Loucy (cell line): ENCODE data around the gene INPP4B.

Source experiments
- H2AFZ ChIP-seq: fragments of 200-600 bp; sonication (generic); 2 replicates; pipeline ENCODE4 v1.6.0; 2016; ENCODE audit warnings: antibody characterized with exemption, mild to moderate bottlenecking, low read length, moderate library complexity
- H3F3A ChIP-seq: fragments of 200-600 bp; 2 replicates; pipeline ENCODE4 v1.6.0; 2016; ENCODE audit warnings: antibody characterized with exemption, low read depth, mild to moderate bottlenecking
- H3K27me3 ChIP-seq: fragments of 200-600 bp; sonication (generic); 2 replicates; pipeline ENCODE4 v1.6.1; 2014; ENCODE audit warnings: low read length, mild to moderate bottlenecking; ENCODE audit not compliant: insufficient read depth, poor library complexity, severe bottlenecking
- H3K36me3 ChIP-seq: fragments of 200-600 bp; sonication (generic); 2 replicates; pipeline ENCODE4 v1.6.1; 2016; ENCODE audit warnings: low read length; ENCODE audit not compliant: insufficient read depth
- H3K4me1 ChIP-seq: fragments of 200-600 bp; sonication (generic); 2 replicates; pipeline ENCODE4 v1.5.1; 2014; ENCODE audit warnings: low read length, mild to moderate bottlenecking; ENCODE audit not compliant: insufficient read depth, poor library complexity, severe bottlenecking
- H3K4me2 ChIP-seq: fragments of 200-600 bp; sonication (generic); 2 replicates; pipeline ENCODE4 v1.6.0; 2014; ENCODE audit warnings: antibody characterized with exemption, low read length, low read depth, mild to moderate bottlenecking; ENCODE audit not compliant: poor library complexity, severe bottlenecking
- H3K4me3 ChIP-seq: fragments of 200-600 bp; sonication (generic); 2 replicates; pipeline ENCODE4 v1.5.1; 2014; ENCODE audit warnings: low read length, mild to moderate bottlenecking, mixed read lengths; ENCODE audit not compliant: poor library complexity, severe bottlenecking
- H3K79me2 ChIP-seq: fragments of 200-600 bp; sonication (generic); 2 replicates; pipeline ENCODE4 v1.6.1; 2014; ENCODE audit warnings: low read length; ENCODE audit not compliant: insufficient read depth
- H3K9ac ChIP-seq: fragments of 200-600 bp; sonication (generic); 2 replicates; pipeline ENCODE4 v1.6.0; 2014; ENCODE audit warnings: mild to moderate bottlenecking, low read depth, low read length, moderate library complexity; ENCODE audit not compliant: poor library complexity, severe bottlenecking
- H3K9me2 ChIP-seq: fragments of 200-600 bp; sonication (generic); replicated peaks from 2 replicates; pipeline ENCODE4 v1.6.1; 2016; ENCODE audit warnings: low read depth, low read length, mixed read lengths
- H3K9me3 ChIP-seq: fragments of 200-600 bp; sonication (generic); 2 replicates; pipeline ENCODE4 v1.6.1; 2014; ENCODE audit warnings: mild to moderate bottlenecking, antibody characterized with exemption, low read length, low read depth; ENCODE audit not compliant: insufficient read depth
- H4K20me1 ChIP-seq: fragments of 200-600 bp; sonication (generic); 2 replicates; pipeline ENCODE4 v1.6.0; 2014; ENCODE audit warnings: antibody characterized with exemption, low read length, mild to moderate bottlenecking; ENCODE audit not compliant: insufficient read depth, poor library complexity, severe bottlenecking
- EZH2phosphoT487 ChIP-seq: fragments of 200-600 bp; IDR thresholded peaks from 2 replicates; pipeline ENCODE4 v1.6.1; 2018; ENCODE audit warnings: antibody characterized with exemption, mild to moderate bottlenecking, moderate library complexity, borderline replicate concordance
- TF ChIP-seq, protein P1 (sequence below): fragments of 200-600 bp; sonication (generic); conservative IDR thresholded peaks from 2 replicates; pipeline ENCODE4 v1.5.1; 2014; ENCODE audit warnings: mild to moderate bottlenecking, antibody characterized with exemption, low read length

Gene INPP4B

GRCh38 chr4:142083264-142083663 is 762.8 kb downstream of the INPP4B start:
- Histone ChIP-seq H3K27me3 (no peaks in the 10 kb centered on the region), H2AFZ (no peak overlapping the region), H4K20me1 (no peaks in the 10 kb centered on the region), H3K4me3 (no peak overlapping the region), H3K9me3 (no peaks in the 10 kb centered on the region), H3K4me1 (no peaks in the 10 kb centered on the region), H3K36me3 (peaks cover 15% of the 10 kb centered on the region; the same call in 1 of the 2 replicates), H3K9ac (no peak overlapping the region), H3K79me2 (no peaks in the 10 kb centered on the region), H3K4me2 (no peak overlapping the region), H3K9me2 (no peaks in the 10 kb centered on the region), H3F3A (no peaks in the 10 kb centered on the region)
- TF ChIP-seq, protein P1, sequence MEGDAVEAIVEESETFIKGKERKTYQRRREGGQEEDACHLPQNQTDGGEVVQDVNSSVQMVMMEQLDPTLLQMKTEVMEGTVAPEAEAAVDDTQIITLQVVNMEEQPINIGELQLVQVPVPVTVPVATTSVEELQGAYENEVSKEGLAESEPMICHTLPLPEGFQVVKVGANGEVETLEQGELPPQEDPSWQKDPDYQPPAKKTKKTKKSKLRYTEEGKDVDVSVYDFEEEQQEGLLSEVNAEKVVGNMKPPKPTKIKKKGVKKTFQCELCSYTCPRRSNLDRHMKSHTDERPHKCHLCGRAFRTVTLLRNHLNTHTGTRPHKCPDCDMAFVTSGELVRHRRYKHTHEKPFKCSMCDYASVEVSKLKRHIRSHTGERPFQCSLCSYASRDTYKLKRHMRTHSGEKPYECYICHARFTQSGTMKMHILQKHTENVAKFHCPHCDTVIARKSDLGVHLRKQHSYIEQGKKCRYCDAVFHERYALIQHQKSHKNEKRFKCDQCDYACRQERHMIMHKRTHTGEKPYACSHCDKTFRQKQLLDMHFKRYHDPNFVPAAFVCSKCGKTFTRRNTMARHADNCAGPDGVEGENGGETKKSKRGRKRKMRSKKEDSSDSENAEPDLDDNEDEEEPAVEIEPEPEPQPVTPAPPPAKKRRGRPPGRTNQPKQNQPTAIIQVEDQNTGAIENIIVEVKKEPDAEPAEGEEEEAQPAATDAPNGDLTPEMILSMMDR = no peak
- TF ChIP-seq EZH2phosphoT487 = no peak

- H2AFZ ChIP-seq = no peak overlapping the region
- H4K20me1 ChIP-seq = no peaks in the 10 kb centered on the region
- no peak for TF ChIP-seq EZH2phosphoT487
- TF ChIP-seq, protein P1 = no peak
- H3K79me2 ChIP-seq = no peaks in the 10 kb centered on the region
- no peaks in the 10 kb centered on the region for H3K9me2 ChIP-seq
- H3K27me3 ChIP-seq = no peaks in the 10 kb centered on the region
- no peaks in the 10 kb centered on the region for H3K4me1 ChIP-seq
- H3K9me3 ChIP-seq = no peaks in the 10 kb centered on the region
- no peak overlapping the region for H3K9ac ChIP-seq
- no peak overlapping the region for H3K4me3 ChIP-seq
- no peak overlapping the region for H3K4me2 ChIP-seq
- peaks cover 12% of the 10 kb centered on the region; the same call in 1 of the 2 replicates for H3K36me3 ChIP-seq
- H3F3A ChIP-seq = no peaks in the 10 kb centered on the region
Observed at GRCh38 chr4:142081025-142081424, 765.1 kb downstream of the INPP4B start.

DNA sequence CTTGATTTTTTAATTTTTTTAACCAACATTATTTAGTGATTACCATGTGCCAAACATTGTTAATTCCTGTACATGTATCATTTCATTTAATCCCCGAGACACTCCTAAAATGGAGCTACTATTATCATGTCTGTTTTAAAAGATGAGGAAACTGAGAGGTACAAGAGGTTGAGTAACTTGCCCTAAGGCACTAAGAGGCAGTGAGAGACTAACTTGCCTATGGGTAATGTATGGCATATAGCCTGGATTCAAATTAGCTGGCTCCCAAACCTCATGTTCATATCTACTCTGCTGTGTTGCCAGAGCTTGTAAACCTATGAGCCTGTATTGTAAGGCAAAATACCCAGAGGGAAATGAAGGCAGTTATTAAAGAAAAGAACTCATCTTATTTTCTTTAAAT is 766.1 kb downstream of the INPP4B start:
- Histone ChIP-seq H3K36me3 (peaks cover 9% of the 10 kb centered on the region; the same call in 1 of the 2 replicates), H3F3A (no peaks in the 10 kb centered on the region), H3K9me2 (no peaks in the 10 kb centered on the region), H3K9me3 (no peaks in the 10 kb centered on the region), H3K79me2 (no peaks in the 10 kb centered on the region), H3K9ac (no peak overlapping the region), H2AFZ (no peak overlapping the region), H3K4me1 (no peaks in the 10 kb centered on the region), H3K4me3 (no peak overlapping the region), H3K27me3 (no peaks in the 10 kb centered on the region), H4K20me1 (no peaks in the 10 kb centered on the region), H3K4me2 (no peak overlapping the region)
- no peak for TF ChIP-seq EZH2phosphoT487
- TF ChIP-seq, protein P1 = no peak
